HuH-7 (cell line): ENCODE measurements around the gene TEX52.
"Not testable (repeated sequence)": the region's sequence is repeated elsewhere in the genome, so short reads cannot be mapped to it uniquely, and the experiment has no call there.

ENCODE experiments used
- DNase-seq: peaks from one replicate; pipeline ENCODE4 v3.0.0; 2011; ENCODE audit warnings: low spot score

TEX52 gene

DNA sequence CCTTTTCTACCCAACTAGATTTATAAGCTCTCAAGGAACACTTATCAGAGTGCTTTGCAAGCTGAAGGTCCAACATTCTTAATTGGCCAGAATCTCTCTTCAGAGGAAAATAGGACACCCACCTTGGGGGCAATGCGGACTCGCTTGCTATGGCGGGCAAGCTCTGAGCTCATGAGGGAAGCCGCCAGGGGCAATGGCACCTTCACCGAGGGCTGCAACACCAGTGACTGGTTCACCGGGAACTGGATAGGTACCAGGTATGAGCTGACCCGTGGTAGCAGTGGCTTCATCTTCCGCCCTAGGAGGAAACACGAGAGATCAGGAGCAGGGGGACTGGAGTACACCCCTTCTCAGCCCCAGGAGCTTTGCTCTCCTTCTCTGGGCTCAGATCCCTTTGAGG, 7.4 kb upstream of the TEX52 start:
- DNase-seq, result no peak

DNA sequence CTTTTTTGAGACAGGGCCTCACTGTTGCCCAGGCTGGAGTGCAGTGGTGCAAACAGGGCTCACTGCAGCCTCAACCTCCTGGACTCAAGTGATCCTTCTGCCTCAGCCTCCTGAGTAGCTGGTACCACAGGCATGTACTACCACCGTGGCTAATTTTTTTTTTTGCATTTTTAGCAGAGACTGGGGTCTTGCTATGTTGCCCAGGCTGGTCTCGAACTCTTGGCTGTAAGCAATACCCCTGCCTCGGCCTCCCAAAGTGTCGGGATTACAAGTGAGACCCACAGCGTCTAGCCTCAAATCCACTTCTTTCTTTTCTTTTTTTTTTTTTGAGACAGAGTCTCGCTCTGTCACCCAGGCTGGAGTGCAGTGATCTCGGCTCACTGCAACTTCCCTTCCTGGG, 6.6 kb upstream of the TEX52 start:
- not testable (repeated sequence) for DNase-seq

DNA sequence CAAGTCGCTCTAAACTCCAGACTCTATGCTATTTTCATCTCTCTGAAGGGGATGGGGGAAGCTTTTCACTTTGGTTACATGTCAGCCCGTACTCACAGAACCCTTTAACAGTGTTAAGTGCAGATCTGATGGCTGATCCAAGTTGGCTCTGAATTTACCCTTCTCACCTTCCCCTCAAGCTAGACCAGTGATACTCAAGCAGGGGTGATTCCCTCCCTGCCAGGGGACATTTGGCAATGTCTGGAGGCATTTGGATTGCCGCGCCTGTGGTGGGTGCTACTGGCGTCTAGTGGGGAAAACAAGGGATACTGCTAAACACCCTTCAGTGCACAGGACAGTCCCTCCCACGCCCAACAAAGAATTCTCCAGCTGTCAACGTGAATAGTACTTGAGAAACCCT, 6.0 kb upstream of the TEX52 start:
- no peak for DNase-seq

DNA sequence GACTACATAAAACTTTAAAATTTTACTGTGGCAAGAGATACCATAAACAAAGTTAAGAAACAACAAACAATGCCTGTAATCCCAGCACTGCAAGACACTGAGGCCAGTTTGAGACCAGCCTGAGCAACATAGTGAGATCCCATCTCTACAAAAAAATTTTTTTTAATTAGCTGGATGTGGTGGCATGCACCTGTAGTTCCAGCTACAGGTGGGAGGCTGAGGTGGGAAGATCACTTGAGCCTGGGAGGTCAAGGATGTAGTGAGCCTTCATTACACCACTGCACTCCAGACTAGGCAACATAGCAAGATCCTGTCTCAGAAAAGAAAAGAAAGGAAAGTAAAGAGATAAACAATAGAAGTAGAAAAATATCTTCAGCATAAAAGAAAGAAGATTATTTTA, 3.3 kb upstream of the TEX52 start:
- DNase-seq, result no peak

DNA sequence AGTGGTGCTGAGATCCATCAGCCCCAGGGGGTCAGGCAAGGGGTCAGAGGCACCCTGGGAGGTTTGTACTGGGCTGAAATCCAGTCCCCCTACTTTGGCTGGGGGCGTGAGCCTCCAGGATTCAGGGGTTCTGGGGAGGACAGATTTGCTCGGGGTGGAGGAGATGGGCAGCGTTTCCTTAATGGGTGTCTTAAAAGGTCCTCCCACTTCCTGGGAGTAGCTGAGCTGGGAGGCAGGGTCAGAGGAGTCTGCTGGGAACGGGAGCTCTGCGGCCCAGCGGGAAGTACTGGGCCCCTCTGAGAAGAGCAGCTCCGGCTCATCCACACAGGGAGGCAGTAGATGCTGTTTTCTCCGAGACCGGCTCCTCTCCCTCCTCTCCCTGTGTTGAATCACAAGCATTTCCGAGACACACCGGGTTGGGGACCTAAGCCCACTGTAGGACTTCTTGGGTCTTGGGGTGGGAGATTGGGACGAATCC, 2.1 kb upstream of the TEX52 start:
- DNase-seq, result no peak

DNA sequence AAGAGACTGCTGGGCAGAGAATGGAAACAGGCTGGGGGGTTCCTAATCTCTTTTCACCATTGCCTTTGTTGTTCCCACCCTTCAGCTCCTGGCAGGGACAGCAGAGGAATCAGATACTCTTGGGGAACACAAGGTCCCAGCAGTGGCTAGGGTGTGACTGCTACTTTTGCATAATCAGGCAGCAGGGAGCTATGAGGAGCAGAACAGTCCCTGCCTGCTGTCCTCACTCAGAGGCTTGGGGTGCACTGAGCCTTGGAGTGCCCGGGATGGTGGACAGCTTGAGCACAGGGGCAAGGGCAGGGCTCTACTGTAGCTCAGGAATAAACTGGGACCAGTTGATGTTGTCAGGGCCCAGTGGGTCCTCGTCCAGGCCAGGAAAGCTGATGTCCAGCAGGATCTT, 1.5 kb upstream of the TEX52 start:
- DNase-seq, result no peak

DNA sequence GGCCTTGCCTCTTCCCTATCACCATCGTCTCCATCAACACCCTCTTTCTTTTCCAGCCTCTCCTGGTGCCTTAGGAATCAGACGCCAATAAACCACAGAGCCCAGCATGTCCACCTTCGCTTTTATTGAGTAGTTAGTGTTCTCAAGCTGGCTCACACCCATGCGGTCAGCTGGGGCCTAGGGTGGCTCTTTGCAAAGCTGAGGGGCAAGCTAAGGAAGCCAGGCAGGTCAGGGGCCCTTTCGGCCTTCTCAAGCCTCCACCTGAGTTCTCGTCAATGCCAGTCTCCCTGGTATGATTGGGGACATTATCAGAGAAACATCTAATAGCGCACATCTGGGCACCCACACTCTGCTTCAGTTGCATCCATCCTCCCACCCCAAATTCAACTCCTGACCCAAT, 737 bp upstream of the TEX52 start:
- no peak for DNase-seq

DNA sequence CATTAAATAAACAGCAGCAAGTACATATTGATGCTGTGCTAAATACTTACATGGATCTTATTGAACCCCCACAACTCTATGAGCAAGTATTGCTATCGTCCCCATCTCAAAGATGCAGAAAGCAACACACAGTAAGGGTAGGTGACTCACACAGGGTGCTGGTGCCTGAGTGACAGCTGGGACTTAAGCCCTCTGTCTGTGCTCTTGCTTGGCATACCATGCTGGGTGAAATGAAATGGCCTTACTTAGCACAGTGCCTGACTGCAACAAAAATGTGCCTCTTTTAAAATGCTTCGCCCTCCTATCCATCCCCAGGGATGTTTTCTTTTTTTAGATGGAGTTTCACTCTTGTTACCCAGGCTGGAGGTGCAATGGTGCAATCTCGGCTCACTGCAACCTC, 788 bp downstream of the TEX52 start:
- no peak for DNase-seq

DNA sequence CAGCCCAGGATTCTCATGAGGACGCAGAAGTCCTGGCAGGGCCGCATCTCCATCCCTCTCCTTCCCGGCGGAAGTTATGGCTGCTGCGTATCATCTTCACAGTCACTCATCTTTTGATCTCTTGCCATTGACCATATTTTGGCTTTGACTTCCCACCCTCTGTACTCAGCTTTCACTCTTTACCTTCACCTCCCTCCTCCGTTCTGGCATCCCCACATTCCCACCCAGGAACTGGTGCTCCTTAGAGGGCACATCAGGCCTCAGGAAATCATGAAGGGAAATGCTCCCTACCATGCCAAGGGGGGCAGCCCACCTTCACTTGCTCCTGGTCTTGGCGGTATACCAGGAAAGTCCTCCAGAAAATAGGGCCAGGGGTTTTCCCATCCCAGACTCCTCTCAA, 1.3 kb downstream of the TEX52 start:
- no peak for DNase-seq

DNA sequence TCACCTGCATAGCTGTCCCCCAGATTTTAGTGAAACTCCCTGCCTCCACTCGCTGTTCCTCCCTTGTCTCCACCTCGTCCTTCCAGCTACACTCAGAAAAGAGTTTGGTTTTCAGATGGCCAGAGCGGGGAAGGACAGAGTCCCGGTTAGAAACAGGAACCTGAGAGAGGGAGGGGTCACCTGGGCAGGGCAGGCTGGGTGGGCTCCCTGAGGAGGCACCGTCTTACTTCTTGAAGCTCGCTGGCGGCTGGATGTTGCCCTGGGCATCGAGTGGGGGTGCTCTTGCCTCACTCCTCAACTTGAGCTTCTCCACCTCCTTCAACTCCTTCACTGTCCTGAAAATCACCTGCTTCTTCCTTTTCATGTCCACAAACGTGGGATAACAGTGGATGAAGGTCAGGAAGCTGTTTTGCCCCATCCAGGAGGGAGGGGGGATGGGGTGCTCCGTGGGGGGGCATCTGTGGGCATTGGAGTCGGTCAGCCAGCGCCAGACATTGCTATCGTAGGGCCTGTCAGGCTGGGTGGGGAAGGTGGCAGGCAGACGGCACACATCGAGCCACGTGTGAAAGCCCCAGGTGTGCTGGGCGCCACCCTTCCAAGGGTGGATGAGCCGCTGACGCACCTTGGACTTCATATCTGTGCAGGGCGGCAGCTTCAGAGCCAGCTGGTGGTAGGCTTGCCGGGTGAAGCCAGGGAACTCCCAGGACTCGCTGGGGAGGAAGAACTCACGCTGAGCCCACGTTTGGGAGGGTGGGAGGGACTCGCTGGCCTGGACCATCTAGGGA, 2.0 kb downstream of the TEX52 start:
- no peak for DNase-seq

DNA sequence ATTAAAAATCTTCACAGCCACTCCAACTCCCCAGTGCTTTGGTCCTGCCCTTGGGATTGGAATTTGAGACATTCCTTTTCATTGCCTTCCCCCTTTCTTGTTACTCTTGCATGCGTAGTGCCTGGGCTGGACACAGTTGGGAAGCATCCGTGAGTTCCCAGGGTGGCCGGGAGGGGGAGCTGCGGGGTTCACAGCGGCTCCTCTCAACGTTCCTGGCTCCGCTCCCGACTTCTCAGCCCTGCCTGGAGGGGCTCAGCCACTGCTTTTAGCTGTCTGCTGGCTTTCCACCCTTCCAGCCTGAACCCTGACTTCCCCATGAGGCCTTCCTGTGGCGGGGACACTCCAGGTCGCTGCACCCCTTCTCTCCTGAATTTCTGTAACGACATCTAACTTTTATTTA, 3.2 kb downstream of the TEX52 start:
- DNase-seq, result peak; percentile 90

DNA sequence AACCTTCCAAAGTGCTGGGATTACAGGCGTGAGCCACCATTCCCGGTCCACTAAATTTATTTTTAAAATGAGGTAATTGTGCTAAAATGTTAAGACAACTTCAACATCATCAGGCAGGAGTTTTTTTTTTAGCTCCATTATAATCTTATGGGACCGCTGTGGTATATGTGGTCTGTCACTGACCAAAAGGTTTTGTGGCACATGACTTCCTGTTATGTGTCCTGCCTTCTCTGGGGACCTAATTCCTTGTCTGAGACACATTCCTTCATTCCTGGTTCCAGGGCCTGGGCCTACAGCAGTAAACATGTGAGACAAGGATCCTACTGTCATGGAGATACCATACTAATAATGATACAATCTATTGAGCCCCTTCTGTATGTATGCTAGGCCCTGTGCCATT, 4.9 kb downstream of the TEX52 start:
- DNase-seq, result no peak

DNA sequence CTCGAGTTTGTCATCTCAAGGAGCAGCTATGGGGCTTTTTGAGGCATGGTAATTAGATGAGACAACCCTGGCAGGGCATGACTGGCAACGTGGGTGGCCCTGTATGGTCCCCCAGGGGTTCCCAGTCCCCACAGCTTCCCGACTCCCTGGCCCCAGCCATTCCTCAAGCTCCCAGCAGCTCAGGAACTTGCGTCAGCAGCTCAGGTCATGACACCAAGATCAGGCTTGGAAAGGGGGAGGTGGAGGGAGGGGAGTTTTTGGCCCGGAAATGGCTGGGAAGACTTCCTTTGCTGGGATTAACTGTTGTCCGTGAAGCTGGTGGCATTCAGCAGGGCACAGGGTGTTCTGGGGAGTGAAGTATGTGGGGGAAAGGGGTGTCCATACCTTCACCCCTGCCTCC, 11.6 kb downstream of the TEX52 start:
- DNase-seq, result no peak

DNA sequence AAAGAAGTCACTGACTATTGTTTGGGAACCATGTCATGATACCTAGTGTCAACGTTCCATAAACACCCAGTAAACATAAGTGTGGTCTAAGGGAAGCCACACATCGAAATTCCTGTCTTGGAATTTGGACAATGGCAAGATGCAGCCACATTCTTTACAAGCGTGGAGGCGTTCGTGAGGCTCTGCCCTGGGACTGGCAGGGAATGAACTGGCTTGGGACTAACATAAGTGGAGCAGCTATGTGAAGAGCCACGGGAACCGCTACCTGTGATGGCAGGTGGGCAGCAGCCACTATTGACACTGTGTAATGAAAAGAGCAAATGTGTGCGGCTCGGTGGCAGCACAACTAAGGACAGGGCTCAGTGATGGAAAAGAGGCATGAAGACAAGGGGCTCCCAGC, 12.1 kb downstream of the TEX52 start:
- DNase-seq, result no peak

DNA sequence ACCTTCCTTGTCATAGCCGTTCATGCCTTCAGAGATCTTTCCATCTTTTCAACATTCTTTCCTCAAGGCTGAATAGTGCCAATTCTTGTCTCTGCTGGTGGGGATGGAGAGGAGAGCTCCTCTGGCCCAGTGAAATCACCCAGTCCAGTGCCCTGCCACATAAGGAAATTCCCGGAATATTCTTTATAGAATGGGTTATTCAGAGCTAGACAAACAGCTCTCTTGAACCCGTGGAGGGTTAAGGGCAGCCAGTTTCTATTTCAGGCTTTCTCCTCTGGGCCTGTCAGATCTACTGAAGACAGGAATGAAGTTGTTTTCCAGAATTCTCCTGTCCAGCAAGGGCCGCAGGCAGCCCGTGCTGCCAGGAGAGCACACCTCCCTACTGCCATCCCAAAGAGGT, 13.9 kb downstream of the TEX52 start:
- DNase-seq, result no peak

DNA sequence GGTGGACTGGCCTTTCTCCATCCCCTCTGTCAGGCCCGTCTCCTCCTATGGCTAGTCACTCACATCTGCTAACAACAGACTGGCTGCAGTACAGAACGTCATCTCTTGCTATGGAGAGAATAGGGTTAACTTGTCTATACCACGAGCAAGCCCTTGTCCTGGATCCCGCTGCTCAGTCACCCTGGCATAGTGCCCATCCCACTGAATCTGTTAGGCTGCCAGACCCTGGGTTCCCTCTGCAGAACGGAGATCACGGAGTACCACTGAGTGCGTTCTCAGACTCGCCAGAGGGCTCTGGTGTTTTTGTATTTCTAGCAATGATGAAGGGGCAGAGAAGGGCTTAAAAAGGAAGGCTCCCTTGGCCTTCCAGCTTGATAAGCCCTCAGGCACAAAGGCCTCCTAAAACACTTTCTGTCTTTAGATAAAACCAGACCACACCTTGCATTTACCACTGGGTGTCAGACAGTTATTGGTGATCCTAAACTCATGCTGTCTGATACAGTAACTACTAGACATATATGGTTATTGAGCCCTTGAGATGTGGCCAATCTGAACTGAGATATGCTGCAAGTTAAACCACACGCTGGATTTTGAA, 15.7 kb downstream of the TEX52 start:
- no peak for DNase-seq

DNA sequence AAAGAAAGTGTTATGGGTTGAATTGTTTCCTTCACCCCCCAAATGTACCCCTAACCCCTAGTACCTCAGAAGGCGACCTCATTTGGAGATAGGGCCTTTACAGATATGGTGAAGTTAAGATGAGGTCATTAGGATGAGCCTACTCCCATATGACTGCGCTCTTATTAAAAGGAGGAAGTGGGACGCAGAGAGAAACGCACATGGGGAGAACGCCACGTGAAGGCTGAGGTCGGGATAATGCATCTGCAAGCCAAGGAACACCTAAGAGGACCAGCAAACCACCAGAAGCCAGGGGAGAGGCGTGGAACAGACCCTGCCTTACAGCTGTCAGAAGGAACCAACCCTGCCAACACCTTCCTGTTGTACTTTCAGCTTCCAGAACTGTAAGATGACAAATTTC, 20.3 kb downstream of the TEX52 start:
- DNase-seq, result no peak

DNA sequence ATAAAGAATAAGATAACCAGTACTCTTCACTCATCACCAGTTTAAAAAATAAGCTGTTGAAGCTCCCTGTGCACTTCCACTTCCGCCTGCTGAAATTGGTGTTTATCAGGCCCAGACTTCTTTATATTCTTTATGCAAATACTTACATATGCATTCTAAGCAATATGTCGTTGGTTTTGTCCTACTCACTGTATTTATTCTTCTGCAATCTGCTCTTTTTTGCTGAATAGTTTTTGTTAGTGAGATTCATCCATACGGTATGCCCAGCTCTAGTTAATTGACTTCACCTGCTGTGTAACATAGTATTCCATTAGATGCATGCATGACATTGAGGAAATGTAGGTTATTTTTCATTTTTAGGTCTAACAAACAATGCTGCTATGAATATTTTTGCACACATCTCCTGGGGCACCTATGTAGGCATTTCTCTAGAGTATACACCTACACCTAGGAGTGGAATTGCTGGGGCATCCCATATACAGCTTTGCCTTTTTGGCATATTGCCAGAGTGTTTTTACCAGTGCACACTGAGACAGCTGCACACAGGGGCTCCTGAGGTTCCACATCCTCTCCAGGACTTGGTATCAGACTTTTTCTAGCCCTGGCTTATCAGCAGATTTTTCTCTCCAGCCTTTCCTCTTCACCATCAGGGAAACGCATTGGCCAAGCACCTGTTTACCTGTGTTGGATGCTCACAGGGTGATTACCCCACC, 21.0 kb downstream of the TEX52 start:
- DNase-seq, result no peak

DNA sequence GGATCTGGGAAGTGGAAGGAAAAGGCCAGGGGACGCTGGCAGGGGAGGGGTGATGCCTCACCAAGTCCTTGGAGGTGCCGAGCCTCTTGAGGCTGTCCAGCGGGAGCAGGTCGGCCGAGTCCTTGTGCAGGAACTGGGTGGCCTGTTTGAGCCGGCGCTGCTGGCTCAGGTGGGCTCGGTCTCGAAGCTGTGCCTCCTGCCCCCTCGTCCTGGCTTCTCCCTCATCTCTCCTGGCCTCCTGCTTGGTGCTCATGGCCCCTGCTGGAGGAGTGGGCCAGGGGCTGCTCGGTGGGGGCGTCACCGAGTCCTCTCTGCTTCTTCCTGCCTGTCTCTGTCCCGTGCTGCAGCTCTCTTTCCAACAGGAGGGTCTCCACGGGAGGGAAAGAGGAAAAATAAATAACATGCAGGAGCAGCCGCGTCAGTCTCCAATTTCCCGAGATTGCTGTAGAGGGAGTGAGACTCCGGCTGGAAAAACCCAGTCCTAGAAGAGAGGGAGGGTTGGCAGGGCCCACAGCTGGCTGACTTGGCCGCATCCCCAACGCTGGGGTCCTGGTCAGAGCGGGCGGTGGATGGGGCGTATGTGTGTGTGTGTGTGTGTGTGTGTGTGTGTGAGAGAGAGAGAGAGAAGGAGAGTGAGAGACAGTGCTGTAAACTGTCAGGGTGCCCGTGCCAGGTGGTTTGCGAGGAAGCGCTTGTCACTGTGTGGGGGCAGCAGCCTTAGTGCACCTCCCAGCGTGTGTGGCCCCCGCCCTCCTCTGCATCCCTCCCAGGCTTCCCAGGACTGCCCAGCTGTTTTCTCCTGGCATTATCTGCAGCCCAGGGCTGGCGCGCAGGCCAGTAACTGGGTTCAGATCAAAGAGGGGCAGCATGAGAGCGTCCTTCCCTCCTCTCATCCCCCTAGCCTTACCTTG, 22.0 kb downstream of the TEX52 start, which contains the start of gene NRIP2:
Gene NRIP2, minus strand, starts transcription at position 455 of the 911 bp plus-strand sequence. Its CDS starts 52 bp downstream, at position 403.
- no peak for DNase-seq

DNA sequence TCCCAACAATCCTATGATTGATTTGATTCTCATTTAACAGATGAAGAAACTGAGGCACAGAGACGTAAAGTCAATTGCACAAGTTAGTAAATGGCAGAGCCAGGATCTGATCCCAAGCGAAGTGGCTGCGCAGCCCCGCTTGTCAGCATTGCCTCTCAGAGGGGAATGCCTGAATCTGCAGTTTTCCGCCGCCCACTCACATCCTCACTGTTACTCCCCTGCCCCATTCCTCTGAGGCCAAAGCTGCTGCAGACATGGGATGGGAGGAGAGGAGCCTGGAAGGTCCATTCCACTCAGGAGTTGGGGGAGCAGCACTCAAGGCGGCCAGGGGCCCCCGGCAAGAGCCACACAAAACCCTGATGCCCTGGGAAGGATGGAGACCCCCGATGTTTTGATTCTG, 23.0 kb downstream of the TEX52 start:
- no peak for DNase-seq

DNA sequence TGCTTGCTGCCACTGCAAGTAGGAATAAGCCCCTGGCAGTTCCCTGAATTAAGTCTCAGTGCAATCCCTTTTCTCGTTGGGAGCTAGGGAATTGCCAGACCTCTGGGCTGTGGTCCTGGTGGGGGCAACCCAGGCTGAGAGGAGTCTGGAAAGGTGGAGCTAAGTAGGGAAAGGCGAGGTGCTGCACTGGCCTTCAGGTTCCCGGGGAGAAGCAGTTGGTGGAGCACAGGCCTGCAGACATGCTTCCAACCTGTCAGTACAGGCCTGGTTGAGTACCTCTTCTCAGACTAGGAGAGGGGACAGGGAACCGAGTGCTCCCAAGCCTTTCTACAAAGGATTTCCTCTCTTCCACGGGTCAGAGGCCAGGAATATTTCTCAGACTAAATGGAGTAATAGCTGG, 23.5 kb downstream of the TEX52 start:
- DNase-seq, result no peak

DNA sequence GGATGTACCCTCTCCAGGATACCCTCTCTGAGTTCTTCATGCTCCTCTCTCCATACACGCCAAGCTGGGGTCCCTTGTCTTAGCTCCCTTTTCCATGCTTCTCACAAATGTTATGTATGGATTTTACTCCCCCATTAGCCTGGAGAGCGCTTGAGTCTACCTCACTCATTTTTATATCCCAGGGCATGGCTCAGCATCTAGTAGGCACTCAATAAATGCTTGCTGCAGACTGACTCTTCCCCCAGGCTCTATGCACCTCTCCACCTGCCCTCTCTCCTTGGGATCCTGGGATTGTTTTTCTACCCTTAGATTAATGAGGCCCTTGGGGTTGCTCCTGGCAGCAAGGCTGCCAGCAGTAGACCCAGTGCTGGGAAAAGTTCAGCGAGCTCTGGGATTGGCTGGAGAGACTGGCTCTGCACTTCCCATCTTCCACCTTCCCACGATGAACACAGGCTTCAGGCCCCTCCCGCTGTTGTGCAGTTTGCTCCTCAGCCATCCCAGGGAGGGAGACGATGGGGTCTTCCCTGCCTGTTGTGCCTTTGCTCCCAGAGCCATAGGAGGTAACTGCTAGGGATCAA, 24.2 kb downstream of the TEX52 start:
- DNase-seq, result no peak
